MV-4-11 (cell line): ENCODE results near the gene LRMDA.

ENCODE experiments used
- DNase-seq: peaks from one replicate; lab custom pipeline; 2025; lab: John Stamatoyannopoulos, UW

Gene LRMDA

DNA sequence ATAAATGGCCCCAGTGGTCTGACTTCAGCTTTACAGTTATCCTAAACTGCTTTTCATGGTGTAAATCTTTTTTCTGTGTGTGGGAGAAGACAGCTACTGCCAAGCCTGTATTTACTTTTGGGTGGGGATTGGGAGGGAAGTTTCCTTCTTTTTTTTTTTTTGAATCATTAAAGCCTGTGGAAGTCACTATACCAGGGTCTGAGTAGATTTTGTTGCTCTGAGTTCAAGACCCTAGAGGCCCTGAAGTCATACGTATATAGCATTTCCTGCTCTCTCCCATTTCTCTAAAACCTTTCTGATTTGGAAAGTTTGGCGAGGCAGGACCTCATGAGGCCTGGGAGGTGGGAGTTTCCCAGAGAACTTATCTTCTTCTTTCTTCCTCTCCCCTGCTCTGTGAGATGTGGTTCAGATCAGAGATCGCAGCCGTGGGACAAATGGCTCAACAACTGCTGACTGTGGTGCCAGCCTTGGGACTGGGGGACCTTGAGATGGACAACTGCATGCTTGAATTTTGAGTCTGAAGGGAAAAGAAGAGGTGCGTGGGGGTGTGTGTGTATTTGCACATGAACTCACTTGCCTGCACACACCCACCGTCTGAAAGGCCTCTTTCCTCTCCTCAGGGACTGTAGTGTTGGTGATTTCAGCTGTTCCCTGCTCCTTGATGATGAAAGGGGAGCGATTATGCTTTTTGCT lies 18.1 kb downstream of the LRMDA start:
- DNase-seq, result no peak

DNA sequence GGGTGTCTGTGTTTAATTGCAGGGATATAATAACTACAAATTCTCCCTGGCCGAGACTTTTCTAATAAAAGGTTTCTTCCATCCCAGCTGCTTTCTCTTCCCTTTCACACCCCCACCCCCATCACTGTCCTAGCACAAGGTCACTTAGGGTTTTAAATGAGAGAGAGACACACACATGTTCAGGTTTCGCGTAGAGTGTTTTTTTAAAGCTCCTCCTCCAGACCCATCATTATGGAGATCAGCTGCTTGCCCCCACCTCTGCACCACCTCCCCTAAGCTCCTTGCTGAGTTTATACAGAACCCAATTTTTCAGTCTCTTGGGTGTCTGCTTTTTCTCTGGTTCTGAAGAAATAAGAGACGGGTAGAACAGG lies 18.6 kb downstream of the LRMDA start:
- no peak for DNase-seq

DNA sequence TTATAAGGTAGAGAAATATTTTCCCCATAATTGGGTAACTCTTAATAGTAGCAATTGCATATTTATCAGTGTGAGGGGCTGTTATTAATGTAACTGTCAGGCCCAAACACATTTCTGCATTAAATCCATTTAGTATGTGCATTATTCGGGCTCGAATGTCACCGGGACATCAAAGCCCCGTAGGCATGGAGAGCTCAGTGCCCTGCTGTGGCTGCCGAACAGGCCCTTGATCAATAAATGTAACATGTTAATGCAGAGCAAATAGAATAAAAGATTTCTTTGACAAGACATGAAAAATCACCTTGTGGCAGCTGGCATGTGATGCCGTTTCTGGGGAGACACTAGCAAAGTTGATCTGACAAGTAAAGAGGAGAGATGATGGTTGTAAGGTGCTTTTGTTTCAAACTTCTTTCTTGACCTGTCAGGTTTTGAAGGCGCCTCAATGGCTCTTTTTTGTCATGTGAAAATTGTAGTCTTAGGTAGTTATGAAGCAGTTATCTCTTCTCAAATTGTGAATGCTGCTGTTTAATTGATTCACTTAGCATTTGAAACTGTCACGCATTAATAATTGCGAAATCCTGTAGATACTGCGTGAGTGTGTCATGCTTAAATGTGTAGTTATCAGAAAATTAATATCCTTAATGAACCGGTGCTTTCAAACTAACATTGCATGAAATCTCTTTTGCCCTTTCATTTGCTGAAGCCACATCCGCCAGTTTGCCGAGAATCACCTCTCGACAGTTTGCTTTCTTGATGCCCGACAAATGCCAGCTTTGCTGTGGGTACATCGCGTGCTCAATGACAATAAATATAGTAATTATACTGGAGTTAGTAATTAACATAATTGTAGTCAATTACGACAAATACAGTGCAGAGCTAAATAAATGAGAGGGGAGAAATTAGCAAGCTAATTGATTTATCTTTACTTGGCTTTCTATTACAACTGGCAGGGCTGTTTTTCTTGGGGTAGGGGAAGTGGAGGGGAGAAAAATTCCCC lies 19.5 kb downstream of the LRMDA start:
- DNase-seq, result no peak

DNA sequence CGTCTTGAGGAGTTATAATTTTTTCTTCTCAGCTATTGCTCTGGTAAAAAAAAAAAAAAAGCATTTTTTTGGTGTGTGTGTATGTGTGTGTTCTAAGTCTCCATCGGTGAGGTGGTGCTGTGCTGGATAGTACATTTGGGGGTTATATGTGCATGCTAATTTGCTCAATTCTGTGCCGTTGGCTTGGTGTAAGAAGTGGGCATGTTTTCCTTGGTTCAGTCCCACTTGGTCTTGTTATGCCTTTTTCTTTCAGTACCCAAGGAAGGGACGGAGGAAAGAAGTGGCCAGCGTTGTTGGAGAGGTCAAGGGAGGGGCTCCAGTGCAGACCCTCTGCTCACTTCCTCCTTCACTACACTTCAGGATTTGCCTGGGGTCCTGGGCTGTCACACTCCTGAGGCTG lies 20.4 kb downstream of the LRMDA start:
- no peak for DNase-seq

DNA sequence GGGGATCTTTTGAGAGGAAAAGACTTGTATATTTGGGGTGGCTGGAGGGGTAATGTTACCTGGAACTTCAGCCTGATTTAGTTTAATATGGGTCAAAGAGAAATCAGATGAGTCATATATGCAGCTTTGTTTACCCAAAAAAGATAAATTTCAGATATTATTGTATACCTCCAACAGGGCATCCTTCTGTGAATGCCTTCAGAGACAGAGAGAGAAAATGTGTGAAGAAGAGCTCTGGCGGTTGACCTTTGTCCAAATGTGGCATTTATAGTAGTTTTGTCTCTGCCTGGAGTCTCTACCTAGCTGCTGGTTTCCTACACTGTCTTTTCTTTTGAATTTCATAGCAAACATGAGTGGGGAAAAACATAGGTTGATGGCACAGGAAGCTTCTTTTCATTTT lies 21.6 kb downstream of the LRMDA start:
- no peak for DNase-seq

DNA sequence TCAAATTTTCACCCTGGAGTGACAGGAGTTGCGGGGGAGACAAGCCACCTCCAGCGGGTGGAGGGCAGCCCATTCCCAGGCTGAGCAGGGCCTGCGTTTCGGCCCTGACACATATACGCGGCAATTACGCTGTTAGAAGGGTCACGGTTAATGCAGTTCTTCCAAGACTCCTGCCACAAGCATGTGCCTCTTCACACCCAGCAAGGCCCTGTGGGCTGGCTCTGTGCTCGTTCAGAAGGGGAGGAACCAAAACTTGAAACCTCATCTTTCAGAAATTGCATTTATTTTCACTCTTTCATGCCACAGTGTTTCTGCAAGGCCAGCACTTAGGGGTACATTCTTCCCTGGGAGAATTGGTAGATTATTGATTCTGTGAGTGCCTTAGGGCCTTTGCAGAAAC lies 24.7 kb downstream of the LRMDA start:
- peak; percentile 15 for DNase-seq

DNA sequence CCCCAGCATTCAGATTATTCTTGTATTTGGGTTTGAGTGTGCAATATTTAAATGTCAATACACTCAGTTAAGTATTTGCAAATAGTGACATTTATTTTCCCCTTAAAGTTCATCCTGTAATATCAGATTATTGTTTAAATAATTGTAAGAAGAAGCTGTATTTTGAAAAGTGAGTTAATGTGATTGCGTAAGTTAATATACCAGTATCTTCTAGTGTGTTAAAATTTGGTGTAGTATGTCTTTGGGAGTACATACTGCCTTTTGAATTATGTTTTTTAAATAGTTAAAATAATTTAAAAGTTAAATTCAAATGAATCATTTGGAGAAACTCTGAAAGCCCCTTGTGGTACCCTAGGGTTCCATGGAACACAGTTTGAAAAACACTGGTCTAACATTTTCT lies 28.6 kb downstream of the LRMDA start:
- no peak for DNase-seq

DNA sequence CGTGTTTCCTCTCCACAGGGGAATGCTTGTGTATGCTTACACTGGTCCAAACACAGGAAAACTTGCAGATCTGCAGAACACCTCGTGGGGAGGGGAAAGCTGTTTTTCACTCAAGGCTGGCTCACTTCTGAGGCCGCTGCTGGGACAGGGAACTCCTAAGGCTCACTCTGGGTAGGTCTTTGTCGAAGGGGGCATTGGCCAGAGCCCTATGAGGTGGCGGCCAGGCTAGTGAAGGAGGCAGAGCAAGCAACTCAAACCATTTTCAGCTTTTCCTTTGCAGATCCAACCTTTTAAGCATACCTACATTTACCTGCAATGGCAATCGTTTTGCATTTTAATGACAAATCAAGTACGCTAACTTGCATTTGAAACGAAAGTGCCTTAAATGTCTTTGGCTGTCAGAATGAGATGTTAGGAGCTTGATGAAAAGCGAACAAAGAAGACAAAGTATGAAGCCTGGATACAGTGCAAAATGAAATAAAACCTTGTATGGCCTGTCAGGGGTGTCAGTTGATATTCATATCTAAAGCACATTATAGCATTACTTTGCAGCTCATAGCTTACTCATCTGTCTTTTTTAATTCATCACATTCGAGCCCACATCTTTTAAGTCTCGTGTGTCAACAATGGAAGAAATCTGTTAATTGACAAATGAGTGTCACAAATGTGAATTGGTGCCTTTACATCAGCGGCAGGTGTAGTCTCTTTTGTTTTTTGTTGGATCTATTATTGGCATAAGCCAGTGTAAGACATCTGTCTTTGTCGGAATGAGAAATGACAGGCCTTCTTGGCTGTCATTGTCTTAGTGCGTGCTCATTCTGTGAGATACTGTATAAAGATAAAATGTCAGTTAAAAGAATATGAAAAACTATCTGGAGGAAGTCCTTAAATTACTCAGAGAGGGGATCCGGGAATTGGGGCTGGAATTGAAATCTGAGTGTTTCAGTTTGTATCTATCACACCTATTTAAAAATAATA lies 30.5 kb downstream of the LRMDA start:
- no peak for DNase-seq

DNA sequence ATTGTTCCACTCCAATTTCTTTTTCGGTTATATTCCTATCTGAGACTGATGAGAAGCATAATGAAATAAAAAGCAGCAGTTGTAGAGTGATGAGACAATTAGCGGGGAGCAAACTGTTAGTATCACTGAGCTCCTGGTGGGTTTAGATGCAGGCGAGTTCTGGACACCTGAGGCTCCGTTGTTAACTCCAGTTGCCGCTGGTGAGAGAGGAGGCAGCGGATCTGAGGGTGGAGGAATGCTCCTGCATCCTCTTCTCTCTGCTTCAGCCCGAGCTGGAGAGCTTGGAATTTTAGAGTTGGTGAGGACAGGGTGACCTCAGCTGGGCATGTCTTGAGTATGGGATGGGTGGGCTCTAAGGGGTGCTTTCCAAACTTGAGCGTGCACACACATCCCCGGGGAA lies 31.4 kb downstream of the LRMDA start:
- no peak for DNase-seq

DNA sequence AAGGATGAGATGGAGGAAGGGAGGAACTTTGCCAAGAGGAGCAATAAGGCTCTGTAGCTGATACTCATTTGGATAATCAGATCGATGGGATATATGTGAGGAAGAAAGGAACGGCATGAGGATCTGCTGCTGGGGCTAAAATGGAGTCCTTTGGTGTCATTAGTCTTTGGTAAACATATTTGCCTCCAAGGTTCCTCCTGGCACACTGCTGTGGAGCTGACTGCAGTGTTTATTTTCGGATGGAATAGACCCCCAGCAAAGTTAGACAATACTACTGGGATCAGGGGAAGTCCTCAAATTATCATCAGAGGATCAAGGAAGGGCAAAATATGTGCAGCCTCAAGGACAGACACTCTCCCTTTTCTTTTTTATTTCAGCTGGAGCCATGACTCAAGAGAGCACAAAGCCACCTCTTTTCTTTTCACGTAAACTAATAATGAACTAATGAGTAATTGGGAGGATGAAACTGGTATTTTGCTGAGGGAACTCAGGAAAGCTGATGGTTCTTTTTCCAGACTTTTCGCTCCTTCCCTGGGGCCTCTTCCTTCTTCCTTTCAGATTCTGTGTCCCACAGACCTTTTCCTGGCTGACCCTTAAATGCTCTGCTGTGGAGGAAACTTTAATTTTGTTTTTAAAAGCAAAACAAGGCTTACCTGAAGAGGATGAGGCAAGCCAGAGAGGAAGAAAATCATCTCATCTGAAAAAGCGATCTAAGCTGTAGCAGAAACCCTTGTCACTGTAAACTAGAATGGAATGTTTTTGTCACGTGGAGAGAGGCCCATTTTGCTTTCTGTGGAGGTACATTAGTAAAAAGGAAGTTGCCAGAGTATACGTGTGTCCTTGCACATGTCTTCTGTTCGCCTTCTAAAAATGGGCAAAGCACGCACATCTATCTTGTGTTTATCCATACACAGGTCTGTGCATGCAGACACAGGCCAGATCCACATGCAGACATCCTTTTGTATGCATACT lies 33.3 kb downstream of the LRMDA start:
- peak; percentile 7 for DNase-seq

DNA sequence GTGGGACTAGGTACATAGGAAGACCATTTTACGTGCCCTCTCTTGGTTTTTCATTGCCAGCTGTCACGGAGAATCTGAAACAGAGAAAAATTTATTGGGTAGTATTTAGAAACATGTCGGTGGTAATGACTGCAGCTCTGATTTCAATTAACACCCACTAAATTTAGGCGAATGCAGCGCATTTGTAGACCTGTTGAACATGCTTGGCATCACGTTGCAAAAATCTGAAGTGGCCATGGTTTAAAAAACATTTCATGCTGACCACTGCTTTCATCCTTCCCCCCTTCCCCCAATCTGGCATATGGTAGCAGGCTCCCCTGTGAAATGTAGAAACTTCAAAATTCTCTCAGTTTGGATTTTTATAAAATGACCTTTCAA lies 34.0 kb downstream of the LRMDA start:
- DNase-seq, result no peak

DNA sequence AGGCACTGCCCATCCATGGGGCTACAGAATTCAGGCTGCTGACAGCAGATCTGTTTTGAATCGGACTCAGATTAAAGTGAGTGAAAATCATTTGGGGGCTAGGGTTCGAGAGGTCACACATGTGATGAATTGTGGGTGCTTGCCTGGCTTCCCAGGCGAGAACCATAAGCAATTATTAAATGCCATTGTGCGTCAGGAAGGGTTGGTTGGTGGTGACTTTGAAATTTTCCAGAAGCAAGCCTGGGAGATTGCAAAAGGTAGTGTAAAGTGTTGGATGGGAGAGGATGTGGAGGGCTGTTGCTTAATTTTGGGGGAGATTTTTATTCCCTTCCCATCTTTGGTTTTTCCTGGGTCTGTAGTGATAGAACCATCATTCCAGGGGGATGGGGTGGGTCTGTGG lies 34.6 kb downstream of the LRMDA start:
- no peak for DNase-seq

DNA sequence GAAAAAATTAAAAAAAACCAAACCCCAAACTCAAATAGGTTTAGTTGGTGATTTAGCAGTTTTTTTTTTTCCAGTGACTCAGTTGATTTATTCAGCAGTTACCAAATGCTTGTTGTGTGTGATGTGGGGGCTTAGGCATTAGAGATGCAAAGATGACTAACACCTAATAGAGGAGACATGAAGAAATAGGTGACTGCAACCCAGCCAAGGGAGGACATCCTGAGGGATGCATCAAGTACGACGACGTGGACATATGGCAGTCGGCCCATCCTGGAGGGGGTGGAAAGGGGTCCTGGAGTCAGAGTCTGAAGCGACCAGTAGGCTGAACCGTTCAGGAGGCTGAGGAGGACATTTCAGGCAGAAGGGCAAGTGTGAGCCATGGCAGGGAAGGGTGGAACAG lies 35.5 kb downstream of the LRMDA start:
- DNase-seq, result no peak

DNA sequence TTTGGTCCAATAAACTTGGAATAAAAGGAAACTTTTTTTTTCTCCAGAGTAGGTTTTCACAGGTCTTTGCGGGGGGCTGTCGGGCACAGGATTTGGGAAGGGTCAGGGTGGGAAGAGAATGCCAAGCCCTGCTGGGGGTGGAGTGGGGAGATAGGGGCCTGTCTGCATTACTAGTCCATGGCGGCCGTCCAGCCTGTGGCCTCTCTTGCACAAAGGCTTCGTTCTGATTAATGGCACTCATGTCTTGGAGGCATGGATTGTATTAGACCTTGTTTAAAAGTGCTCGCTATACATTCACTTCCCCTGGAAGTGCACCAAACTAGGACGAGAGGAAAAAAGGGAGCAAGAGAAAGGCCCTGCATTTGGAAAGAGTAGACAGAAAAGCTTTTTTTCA lies 37.2 kb downstream of the LRMDA start:
- DNase-seq, result peak; percentile 37

DNA sequence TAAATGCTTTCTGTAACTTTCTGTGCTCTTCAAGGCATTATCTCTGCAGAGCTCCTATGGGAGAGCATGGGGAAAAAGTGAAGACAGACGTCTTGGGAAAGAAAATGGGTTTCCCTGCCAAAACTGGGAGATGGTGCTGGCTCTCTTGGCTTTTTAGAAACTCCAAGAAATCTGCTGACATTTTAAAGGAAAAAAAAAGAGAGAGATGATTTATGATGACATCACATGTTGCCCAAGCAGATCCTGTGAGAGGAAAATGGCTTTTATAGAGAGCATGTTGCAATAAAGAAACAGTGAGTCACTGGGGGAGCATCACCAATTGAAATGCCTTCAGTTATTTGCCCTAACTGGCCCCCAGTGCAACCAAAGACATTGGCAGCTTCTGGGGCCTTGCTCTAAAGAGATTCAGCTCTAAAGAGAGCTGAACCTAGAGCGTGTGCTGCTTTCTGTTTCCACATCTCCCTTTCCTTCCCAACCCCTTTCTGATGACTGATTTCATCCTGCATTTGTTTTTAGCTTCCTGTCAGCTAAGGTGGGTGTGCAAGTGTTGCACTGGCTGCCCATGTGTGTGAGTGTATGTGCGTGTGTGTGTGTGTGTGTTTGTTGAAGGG lies 37.7 kb downstream of the LRMDA start:
- DNase-seq, result peak; percentile 99

DNA sequence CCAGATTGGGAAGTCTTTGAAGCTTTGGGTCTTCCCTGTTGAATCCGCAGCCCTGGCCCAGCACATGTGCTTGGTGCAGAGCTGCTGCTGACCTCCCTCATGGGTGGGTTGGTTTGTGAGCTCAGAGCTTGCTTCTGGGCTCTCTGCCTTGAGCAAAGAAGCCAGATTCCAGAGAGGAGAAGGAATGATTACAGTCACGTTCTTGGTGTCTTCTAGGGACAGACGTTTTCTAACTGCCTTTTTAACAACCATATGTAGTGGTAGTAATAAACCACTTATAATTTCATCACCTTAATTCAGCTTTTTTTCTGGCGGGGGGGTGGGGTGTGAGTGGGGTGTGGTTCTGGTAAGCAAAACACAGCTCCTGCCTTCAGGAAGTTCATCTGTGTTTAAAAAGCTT lies 39.5 kb downstream of the LRMDA start:
- DNase-seq, result no peak

DNA sequence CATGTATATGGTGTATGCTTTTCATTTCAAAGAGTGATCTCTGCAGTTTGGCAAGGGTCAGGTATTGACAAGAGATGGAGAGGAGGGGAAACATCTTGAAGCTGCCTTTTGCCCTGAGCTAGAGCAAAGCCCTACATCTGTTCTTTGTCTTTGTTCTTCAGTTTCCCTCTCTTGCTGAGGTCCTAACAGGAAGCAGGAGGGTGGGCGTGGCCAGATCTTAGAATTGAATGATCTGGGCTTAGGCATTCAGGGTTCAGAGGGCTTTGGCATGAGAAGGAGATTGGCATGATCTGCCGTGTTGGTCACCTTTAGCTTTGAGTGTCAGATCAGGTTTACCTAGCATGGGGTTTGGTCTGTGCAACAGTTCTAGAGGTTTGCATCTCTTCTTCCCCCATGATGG lies 41.3 kb downstream of the LRMDA start:
- peak; percentile 5 for DNase-seq

DNA sequence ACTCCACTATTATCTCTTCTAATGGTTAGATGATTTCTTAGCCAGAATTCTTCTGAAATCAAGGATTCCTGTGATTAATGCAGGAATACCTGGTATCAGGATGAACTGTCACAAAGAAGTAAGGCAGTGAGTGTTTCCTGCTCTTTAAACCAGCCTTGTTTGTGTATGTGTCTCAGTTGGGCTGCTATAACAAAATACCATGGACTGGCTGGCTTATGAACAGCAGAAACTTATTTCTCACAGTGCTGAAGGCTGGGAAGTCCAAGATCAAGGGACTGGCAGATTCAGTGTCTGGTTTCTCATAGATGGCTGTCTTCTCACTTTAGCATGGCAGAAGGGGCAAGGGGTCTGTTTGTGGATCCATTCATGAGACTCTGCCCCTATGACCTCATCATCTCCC lies 42.7 kb downstream of the LRMDA start:
- no peak for DNase-seq

DNA sequence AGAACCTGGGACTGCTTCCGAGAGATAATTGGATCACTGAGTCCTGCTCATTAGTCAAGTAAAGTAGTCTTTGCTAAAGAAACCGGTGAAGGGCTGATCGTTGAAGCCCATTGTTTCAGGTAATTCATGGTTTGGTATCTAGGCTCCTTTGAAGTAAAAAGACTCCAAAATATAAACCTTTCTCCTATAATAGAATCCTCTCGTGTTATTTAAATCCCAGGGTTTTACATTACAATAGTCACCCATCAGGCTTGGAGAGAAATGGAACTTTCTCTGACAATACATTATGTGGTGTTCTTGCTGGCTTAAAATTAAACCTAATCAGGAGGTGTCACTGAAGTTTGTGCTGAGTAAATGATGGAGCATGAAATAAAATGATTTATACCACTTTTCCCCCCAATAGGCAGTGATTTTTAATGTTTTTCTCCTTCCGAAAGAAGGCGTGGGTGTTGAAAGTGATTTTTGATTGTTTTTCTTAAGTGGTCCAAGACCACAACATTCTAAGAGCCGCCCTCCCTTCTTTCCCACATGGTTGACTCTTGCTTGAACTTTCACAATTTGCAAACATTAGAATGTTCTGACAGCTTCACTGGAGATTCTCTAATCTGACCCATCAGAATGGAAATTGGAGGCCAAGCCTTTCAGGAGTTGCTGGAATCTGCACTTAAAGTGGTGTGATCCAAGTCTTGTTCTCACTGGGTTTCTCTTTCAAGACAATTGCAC lies 44.2 kb downstream of the LRMDA start:
- DNase-seq, result no peak

DNA sequence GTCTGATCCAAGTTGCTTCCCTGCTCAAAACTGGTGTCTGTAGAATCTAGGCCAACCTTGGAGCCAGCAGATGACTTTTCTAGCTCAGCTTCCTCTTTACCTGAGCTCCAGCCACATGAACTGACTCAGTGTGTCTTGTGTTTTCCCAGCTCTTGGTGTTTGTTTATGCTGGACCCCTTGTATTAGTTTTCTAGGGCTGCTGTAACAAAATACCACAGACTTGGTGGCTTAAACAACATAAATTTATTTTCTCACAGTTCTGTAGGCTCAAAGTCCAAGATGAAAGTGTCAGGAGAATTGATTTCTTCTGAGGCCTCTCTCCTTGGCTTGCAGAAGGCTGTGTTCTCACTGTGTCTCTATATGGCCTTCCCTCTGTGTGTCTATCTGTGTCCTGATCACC lies 45.1 kb downstream of the LRMDA start:
- DNase-seq, result no peak
